Hepatic stellate cell (primary cell): ENCODE data around the gene C1QTNF6.
"Not testable (repeated sequence)": the region's sequence is repeated elsewhere in the genome, so short reads cannot be mapped to it uniquely, and the experiment has no call there.

Experiments used
- DNase-seq: peaks from one replicate; pipeline ENCODE4 v3.0.0; 2011; ENCODE audit warnings: low spot score

Gene C1QTNF6

DNA sequence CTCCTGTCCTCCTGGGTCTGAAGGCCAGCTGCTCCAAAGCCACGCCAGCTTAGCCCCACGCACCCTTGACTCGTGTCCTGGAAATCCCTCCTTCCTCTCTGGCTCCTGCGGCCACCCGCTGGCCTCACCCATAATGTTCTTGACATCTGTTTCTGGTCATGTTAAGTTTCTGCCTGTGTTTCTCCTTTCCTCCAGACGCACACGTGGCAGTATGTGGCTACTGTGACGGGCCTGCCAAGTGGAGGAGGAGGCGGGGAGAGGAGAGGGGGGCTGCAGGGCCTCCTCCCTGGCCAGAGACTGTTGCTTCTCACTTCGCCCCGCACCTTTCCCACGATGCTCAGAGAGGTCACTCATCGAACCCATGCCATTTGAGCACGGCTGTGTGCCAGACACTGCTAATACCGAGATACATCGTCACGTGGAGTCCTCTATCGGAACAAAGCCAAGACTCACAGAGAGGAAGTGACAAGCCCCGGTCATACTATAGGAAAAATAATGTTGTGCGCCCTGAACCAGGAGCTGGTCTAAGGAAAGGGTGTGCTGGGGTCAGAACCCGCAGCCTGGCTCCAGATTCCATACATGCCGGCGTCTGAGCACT lies 11.5 kb downstream of the C1QTNF6 start:
- DNase-seq, result peak; percentile 90

GRCh38 chr22:37175414-37176281 lies 12.4 kb downstream of the C1QTNF6 start:
- DNase-seq, result no peak

GRCh38 chr22:37174964-37175363 lies 13.1 kb downstream of the C1QTNF6 start:
- DNase-seq, result no peak

GRCh38 chr22:37173709-37174108 lies 14.3 kb downstream of the C1QTNF6 start:
- DNase-seq, result no peak

DNA sequence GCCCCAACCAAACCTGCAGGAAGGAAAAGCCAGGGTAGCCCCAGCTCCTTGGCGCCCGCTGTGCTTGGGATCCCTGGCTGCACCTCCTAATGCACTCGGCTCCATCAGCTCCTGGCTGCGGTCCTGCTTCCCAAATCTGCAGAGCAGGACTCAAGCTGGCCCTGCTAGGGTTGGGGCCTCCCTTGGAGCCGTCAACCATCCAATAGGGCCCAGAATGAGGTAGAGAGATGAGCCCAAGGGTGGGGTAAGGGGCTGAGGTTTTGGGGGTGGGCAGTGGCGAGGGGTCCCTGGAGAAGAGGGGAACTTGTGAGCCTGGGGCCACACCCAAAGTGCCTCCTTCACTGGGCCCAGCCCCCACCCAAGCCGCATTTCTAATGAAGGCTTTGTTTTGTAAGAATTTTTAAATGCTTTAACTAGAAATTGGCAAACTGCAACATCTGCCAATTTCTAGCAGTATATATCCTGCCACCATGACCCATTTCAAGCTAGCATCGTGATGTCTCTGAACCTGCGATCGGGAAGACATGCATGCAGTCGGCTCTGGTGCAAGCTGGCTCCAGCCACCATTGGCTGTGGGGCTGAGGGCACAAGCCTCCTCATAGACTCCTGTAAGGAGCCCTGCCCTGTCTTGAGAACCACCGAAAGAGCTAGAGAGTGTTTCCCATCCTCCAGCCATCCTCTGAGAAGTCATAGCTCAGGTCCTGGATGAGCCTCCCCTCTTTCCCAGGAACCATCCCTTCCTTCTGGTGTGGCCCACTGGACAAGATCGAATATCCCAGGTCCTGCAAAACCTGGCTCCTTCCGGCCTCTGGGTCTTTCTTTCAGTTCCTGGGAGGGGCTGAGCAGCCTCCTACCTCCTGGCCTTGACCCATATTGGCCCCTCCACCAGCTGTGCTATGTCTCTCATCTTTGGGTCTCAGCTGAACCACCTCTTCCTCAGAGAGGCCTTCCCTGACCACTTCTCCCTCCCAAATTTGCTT lies 15.5 kb downstream of the C1QTNF6 start:
- no peak for DNase-seq

- DNase-seq, result no peak
Measured at GRCh38 chr22:37171662-37172061, 16.4 kb downstream of the C1QTNF6 start.

GRCh38 chr22:37170689-37171405 lies 17.2 kb downstream of the C1QTNF6 start:
- DNase-seq, result not testable (repeated sequence)

DNA sequence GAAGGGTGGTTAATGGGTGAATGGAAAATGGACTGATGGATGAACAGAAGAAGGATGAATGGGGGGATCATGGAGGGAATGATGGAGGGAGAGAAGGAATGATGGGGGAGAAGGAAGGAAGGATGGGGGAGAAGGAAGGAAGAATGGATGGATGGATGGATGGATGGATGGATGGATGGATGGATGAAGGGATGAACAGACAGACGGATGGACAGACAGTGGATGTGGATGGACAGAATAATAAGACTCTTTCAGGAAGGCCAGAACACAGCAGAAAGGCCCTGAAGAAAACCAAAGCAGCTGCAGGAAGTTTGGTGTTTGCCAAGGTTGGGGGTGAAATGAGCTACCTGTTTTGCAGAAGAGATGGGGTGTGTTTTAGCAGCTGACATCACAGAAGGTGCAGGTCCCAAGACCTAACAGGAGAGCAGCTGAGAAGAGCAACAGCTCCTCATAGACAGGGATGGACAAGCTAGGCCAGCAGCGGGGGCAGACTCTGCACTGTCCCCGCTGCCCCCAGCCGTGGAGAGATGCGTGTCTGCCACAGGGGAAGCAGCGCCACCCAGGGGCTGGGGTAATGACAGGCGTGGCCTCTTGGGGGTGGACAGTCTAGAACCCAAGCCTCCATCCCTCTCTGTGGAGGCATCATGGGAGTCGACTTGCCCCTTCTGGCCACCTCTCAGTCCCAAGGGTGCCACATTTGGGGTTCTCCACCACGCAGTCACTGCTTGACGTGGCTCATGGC lies 17.9 kb downstream of the C1QTNF6 start:
- DNase-seq, result no peak

- DNase-seq, result no peak
Measured at GRCh38 chr22:37169406-37169805, 18.6 kb downstream of the C1QTNF6 start.

GRCh38 chr22:37167981-37168647 lies 19.9 kb downstream of the C1QTNF6 start:
- DNase-seq, result no peak

GRCh38 chr22:37167176-37167980 lies 20.7 kb downstream of the C1QTNF6 start:
- no peak for DNase-seq

GRCh38 chr22:37166675-37167066 lies 21.4 kb downstream of the C1QTNF6 start:
- DNase-seq, result peak; percentile 93

DNA sequence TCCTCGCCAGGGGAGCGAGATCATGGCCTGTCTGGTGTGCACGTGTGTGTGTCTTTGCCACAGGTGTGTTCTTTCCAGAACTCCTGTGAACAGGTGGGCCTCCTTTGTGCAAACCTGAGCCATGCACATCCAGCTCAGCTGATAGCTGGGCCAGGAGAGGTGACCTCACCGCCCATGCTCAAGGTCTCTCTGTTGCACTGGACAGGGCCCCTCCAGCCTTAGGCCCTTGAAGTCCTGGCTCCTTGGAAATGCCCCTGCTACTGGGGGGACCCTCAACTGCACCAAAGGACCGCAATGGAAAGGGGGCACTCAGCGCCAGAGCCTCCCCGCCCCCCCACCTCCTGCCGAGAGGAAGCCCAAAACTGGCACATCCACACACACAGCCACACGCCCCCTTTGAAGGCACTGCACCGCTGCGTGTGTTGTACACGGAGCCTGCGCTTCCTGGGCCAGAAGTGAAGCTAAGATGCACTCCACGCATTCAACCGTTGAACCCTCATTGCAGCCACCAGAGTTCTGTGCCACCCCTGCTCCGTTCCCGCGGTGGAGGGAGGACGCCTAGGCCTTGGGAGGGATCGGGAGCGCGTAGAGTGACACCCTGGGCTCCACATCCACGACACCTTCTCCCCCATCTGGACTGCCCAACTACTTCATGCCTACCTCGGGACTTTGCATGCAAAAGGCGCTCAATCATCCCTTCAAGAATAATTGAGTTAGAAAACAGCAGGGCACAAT lies 21.9 kb downstream of the C1QTNF6 start:
- DNase-seq, result no peak

DNA sequence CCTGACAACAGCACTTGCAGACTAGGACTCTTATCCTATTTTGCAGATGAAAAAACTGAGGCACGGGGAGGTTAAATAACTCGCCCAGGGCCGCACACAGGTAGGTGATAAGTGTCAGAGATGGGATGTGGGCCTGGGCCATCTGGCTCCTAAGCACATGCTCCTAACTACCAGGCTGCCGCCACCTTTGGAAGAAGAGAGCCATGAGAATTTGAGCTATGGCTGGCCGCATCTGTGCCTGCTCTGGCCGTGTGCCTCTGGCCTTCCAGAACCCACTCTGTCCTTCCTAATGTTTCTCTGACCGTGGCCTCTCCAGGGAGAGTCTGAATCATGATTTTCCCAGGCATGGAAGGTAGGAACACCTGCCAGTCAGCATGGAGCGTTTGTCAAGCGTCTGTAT lies 23.0 kb downstream of the C1QTNF6 start:
- DNase-seq, result no peak

- DNase-seq, result no peak
Measured at GRCh38 chr22:37164505-37164887, 23.6 kb downstream of the C1QTNF6 start.

DNA sequence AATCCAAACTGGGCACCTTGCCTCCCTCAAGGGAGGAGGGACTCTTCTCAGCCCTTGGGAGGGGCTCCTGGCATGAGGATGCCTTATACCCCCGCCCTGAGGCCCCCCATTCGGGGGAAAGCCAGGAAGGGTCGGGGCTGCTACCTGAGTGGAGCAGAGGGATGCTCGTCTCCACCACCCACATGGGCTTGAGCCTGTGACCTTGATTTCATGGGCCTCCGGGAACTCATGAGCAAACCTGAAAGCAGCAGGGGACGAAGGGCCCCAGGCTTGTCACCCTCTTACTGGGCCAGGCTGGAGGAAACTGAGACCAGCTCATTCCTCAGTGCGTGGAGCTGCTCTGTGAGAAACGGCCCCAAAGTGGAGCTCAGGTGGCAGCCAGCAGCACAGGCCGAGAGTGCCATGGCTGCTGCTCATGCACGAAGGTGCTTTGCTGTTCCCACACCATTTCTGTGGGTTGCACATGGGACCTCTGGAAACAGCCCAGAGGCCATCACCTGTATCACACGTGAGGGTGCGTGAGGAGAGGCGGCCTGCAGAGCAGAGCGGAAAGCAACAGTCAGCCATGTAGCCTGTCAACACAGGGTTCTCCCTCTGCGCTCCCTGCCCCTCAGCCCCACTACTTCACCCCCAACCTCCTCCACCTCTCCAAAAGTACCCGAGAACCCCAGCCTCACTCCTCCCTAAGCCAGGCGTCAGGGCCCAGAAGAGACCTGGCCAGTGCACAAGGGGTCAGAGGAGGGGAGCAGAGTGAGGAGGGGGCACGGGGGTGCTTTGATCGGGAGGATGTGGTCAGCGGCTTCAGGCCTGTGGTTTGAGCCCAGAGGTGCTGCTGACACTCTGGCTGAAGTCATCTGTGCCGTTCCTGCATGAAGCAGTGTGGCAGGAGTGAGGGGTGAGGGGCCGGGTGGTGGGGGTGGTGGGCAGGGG lies 24.2 kb downstream of the C1QTNF6 start:
- no peak for DNase-seq

DNA sequence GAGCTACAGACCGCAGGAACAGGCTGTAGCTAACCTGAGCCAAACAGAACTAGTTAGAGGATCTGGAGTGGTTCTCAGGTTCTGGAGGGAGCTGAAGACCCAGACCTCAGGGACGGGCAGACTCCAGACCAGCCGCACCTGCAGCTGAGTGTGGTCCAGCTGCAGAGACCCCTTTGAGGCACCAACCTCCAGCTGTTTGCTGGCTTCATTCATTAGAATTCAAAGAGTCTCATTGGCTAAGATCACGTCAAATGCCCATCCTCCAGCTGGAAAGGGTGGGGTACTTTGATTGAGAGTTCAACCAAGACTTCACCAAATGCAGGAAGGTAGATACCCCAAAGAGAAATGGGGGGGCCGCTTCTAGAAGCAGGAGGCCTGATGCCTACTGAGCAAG lies 25.0 kb downstream of the C1QTNF6 start:
- no peak for DNase-seq
